H9 (cell line): Measurements from ENCODE around the gene MYO1E. TPM values are rescaled to one million over a fixed set of nuclear protein-coding genes. Genes with fewer than 3 reads are reported as not detected.

Source experiments
- DNase-seq: peaks from one replicate; pipeline ENCODE4 v3.0.0-alpha.2; 2017
- H2AFZ ChIP-seq: one replicate; pipeline ENCODE4 v1.6.1; 2013; ENCODE audit warnings: mild to moderate bottlenecking, low read length, control low read depth, moderate library complexity
- H2AK5ac ChIP-seq: 2 replicates; pipeline ENCODE4 v1.6.1; 2013; ENCODE audit warnings: low read length, control low read depth, mixed read lengths; ENCODE audit not compliant: insufficient read length
- H2BK120ac ChIP-seq: one replicate; pipeline ENCODE4 v1.6.1; 2013; ENCODE audit warnings: low read depth, mild to moderate bottlenecking, low read length, control low read depth, inconsistent platforms; ENCODE audit not compliant: poor library complexity, severe bottlenecking
- H2BK12ac ChIP-seq: 2 replicates; pipeline ENCODE4 v1.6.1; 2013; ENCODE audit warnings: low read length, control low read depth, mixed read lengths, low read depth; ENCODE audit not compliant: insufficient read length
- H2BK15ac ChIP-seq: 2 replicates; pipeline ENCODE4 v1.6.1; 2013; ENCODE audit warnings: low read depth, low read length, control low read depth
- H2BK20ac ChIP-seq: one replicate; pipeline ENCODE4 v1.6.1; 2013; ENCODE audit warnings: low read depth, mild to moderate bottlenecking, low read length, control low read depth, inconsistent platforms; ENCODE audit not compliant: poor library complexity, severe bottlenecking
- H2BK5ac ChIP-seq: 2 replicates; pipeline ENCODE4 v1.6.1; 2013; ENCODE audit warnings: low read length, control low read depth, mixed read lengths; ENCODE audit not compliant: insufficient read length
- H3K14ac ChIP-seq: 2 replicates; pipeline ENCODE4 v1.6.1; 2013; ENCODE audit warnings: low read length, control low read depth; ENCODE audit not compliant: insufficient read depth
- H3K18ac ChIP-seq: 2 replicates; pipeline ENCODE4 v1.6.1; 2013; ENCODE audit warnings: low read depth, mild to moderate bottlenecking, mixed read lengths, low read length, control low read depth; ENCODE audit not compliant: insufficient read length
- H3K23ac ChIP-seq: 2 replicates; pipeline ENCODE4 v1.6.1; 2013; ENCODE audit warnings: low read length, control low read depth, mixed read lengths, low read depth; ENCODE audit not compliant: insufficient read length
- H3K23me2 ChIP-seq: 2 replicates; pipeline ENCODE4 v1.6.1; 2013; ENCODE audit warnings: low read depth, mild to moderate bottlenecking, mixed read lengths, low read length, control low read depth; ENCODE audit not compliant: insufficient read length, poor library complexity, severe bottlenecking
- H3K27ac ChIP-seq: 2 replicates; pipeline ENCODE4 v1.5.1; 2013; ENCODE audit warnings: low read length, control low read depth, mixed read lengths, low read depth; ENCODE audit not compliant: insufficient read length
- H3K27me3 ChIP-seq: 2 replicates; pipeline ENCODE4 v1.6.1; 2013; ENCODE audit warnings: low read length, control low read depth, inconsistent platforms; ENCODE audit not compliant: insufficient read depth
- H3K4ac ChIP-seq: 2 replicates; pipeline ENCODE4 v1.6.1; 2013; ENCODE audit warnings: low read depth, mild to moderate bottlenecking, control low read depth, inconsistent platforms, low read length, moderate library complexity
- H3K4me1 ChIP-seq: 2 replicates; pipeline ENCODE4 v1.6.1; 2013; ENCODE audit warnings: low read length, control low read depth, inconsistent platforms; ENCODE audit not compliant: insufficient read depth
- H3K4me2 ChIP-seq: 2 replicates; pipeline ENCODE4 v1.6.1; 2013; ENCODE audit warnings: low read length, control low read depth, mixed read lengths; ENCODE audit not compliant: insufficient read length, insufficient read depth
- H3K56ac ChIP-seq: 2 replicates; pipeline ENCODE4 v1.6.1; 2013; ENCODE audit warnings: low read depth, mild to moderate bottlenecking, mixed read lengths, low read length, control low read depth; ENCODE audit not compliant: insufficient read length
- H3K79me1 ChIP-seq: 2 replicates; pipeline ENCODE4 v1.6.1; 2013; ENCODE audit warnings: low read depth, mild to moderate bottlenecking, moderate library complexity, low read length, control low read depth, inconsistent platforms; ENCODE audit not compliant: insufficient read depth, poor library complexity, severe bottlenecking
- H3K79me2 ChIP-seq: 2 replicates; pipeline ENCODE4 v1.6.1; 2013; ENCODE audit warnings: low read length, control low read depth, inconsistent platforms; ENCODE audit not compliant: insufficient read depth
- H3K9ac ChIP-seq: 2 replicates; pipeline ENCODE4 v1.6.1; 2013; ENCODE audit warnings: low read length, control low read depth, mixed read lengths; ENCODE audit not compliant: insufficient read length; ENCODE audit errors: extremely low read depth
- H3K9me3 ChIP-seq: one replicate; pipeline ENCODE4 v1.6.1; 2013; ENCODE audit warnings: low read depth, low read length, inconsistent platforms; ENCODE audit not compliant: control insufficient read depth
- H3T11ph ChIP-seq: one replicate; pipeline ENCODE4 v1.6.1; 2013; ENCODE audit warnings: mild to moderate bottlenecking, low read length, control low read depth, inconsistent platforms
- H4K20me1 ChIP-seq: one replicate; pipeline ENCODE4 v1.6.1; 2013; ENCODE audit not compliant: control insufficient read depth, insufficient read length, insufficient read depth
- H4K5ac ChIP-seq: 2 replicates; pipeline ENCODE4 v1.6.1; 2013; ENCODE audit warnings: low read depth, mild to moderate bottlenecking, mixed read lengths, low read length, control low read depth; ENCODE audit not compliant: insufficient read length
- H4K8ac ChIP-seq: replicated peaks from 2 replicates; pipeline ENCODE4 v1.6.1; 2013; ENCODE audit warnings: low read length, control low read depth, mixed read lengths, low read depth; ENCODE audit not compliant: insufficient read length
- H4K91ac ChIP-seq: 2 replicates; pipeline ENCODE4 v1.6.1; 2013; ENCODE audit warnings: low read depth, mild to moderate bottlenecking, moderate library complexity, mixed read lengths, low read length, control low read depth; ENCODE audit not compliant: insufficient read length
- H3K27ac Mint-ChIP-seq, 3 experiments: 2 replicates in 2 of 3; 3 replicates in 1 of 3; pipeline ENCODE4 v1.8.0; 2020 to 2021; ENCODE audit warnings: mixed read lengths in 3 of 3, mild to moderate bottlenecking in 1 of 3, moderate library complexity in 1 of 3
- H3K27me3 Mint-ChIP-seq: 2 replicates; pipeline ENCODE4 v1.8.0; 2021; ENCODE audit warnings: low read depth, mild to moderate bottlenecking, moderate library complexity, mixed read lengths
- H3K36me3 Mint-ChIP-seq, 3 experiments: 2 replicates in 2 of 3; 3 replicates in 1 of 3; pipeline ENCODE4 v1.8.0; 2020 to 2021; ENCODE audit warnings: low read depth in 3 of 3, mixed read lengths in 3 of 3; ENCODE audit not compliant: insufficient read depth in 1 of 3
- H3K4me1 Mint-ChIP-seq, 2 experiments: 2 replicates each; pipeline ENCODE4 v1.8.0; 2020; ENCODE audit warnings: mixed read lengths in 2 of 2
- H3K4me3 Mint-ChIP-seq, 2 experiments: 2 replicates in 1 of 2; 3 replicates in 1 of 2; pipeline ENCODE4 v1.8.0; 2020 to 2021; ENCODE audit warnings: mild to moderate bottlenecking in 2 of 2, mixed read lengths in 2 of 2, moderate library complexity in 1 of 2
- H3K9me3 Mint-ChIP-seq, 2 experiments: 2 replicates in 1 of 2; 3 replicates in 1 of 2; pipeline ENCODE4 v1.8.0; 2020; ENCODE audit warnings: mild to moderate bottlenecking in 2 of 2, mixed read lengths in 2 of 2, moderate library complexity in 1 of 2
- WGBS: extraction: QIAGEN DNeasy Blood & Tissue Kit; methylation state at CpG from one replicate; pipeline ENCODE4 v1.1.7; 2013; ENCODE audit warnings: missing lambda C conversion rate, low lambda C conversion rate, mixed read lengths; ENCODE audit not compliant: insufficient read length; ENCODE audit errors: extremely low coverage; 5-methylcytosine and 5-hydroxymethylcytosine counted together
- total RNA-seq: library from RNA; stranded (reverse); gene quantifications from 2 replicates; pipeline ENCODE4 v1.2.1, GENCODE V29; 2021
- TF ChIP-seq, protein P1 (sequence below): fragments of 200-600 bp; sonication (generic); conservative IDR thresholded peaks from 3 replicates; pipeline ENCODE4 v1.8.0; 2021; ENCODE audit warnings: antibody characterized with exemption, mild to moderate bottlenecking

The MYO1E gene
- total RNA-seq, 1 experiment from 2014 or later, result 235 TPM

DNA sequence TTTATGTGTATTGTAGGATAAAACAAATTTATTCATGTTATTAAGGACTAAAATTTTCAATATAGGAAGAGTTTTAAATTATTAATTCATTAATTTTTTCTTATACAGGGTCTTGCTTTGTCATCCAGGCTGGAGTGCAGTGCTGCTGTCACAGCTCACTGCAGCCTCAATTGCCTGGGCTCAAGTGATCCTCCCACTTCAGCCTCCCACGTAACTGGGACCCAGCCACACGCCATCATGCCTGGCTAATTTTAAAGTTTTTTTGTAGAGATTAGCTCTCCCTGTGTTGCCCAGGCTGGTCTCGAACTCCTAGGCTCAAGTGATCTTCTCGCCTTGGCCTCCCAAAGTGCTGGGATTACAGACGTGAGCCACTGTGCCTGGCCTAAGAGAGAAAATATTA is 253.0 kb downstream of the MYO1E start:
- no peak overlapping the region for H4K8ac ChIP-seq
- H4K20me1 ChIP-seq, result no peaks in the 10 kb centered on the region
- H3K4ac ChIP-seq, result no peak overlapping the region
- H3K56ac ChIP-seq, result no peak overlapping the region
- no peak overlapping the region for H2BK120ac ChIP-seq
- H2BK20ac ChIP-seq, result no peak overlapping the region
- no peak overlapping the region for H3K4me2 ChIP-seq
- H3K79me2 ChIP-seq, result no peaks in the 10 kb centered on the region
- no peak overlapping the region for H2BK5ac ChIP-seq
- H2BK15ac ChIP-seq, result no peak overlapping the region
- no peak overlapping the region for H2BK12ac ChIP-seq
- Mint-ChIP-seq H3K36me3 (peaks cover 58 to 91% (median 85%) of the 10 kb centered on the region in 3 experiments; a peak in 6 of 7 replicates), H3K27me3 (no peaks in the 10 kb centered on the region), H3K9me3 (no peaks in the 10 kb centered on the region), H3K4me3 (no peak overlapping the region), H3K27ac (no peak overlapping the region), H3K4me1 (no peaks in the 10 kb centered on the region)
- no peaks in the 10 kb centered on the region for H3K27me3 ChIP-seq
- TF ChIP-seq, protein P1, sequence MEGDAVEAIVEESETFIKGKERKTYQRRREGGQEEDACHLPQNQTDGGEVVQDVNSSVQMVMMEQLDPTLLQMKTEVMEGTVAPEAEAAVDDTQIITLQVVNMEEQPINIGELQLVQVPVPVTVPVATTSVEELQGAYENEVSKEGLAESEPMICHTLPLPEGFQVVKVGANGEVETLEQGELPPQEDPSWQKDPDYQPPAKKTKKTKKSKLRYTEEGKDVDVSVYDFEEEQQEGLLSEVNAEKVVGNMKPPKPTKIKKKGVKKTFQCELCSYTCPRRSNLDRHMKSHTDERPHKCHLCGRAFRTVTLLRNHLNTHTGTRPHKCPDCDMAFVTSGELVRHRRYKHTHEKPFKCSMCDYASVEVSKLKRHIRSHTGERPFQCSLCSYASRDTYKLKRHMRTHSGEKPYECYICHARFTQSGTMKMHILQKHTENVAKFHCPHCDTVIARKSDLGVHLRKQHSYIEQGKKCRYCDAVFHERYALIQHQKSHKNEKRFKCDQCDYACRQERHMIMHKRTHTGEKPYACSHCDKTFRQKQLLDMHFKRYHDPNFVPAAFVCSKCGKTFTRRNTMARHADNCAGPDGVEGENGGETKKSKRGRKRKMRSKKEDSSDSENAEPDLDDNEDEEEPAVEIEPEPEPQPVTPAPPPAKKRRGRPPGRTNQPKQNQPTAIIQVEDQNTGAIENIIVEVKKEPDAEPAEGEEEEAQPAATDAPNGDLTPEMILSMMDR, result no peak
- H3K18ac ChIP-seq, result no peak overlapping the region
- DNase-seq, result no peak
- no peak overlapping the region for H2AK5ac ChIP-seq
- no CpG with 5 or more reads among the region's 5 CpGs for WGBS
- H3K79me1 ChIP-seq, result no peaks in the 10 kb centered on the region
- H3K23me2 ChIP-seq, result no peaks in the 10 kb centered on the region
- no peaks in the 10 kb centered on the region for H3K9me3 ChIP-seq
- no peak overlapping the region for H2AFZ ChIP-seq
- no peak overlapping the region for H4K5ac ChIP-seq
- H3K4me1 ChIP-seq, result no peaks in the 10 kb centered on the region
- H3T11ph ChIP-seq, result no peak overlapping the region
- H3K9ac ChIP-seq, result no peak overlapping the region
- no peak overlapping the region for H3K23ac ChIP-seq
- no peak overlapping the region for H4K91ac ChIP-seq
- no peak overlapping the region for H3K14ac ChIP-seq
- no peak overlapping the region for H3K27ac ChIP-seq
